ENCODE measurements around the gene CAMK2A.

Gene CAMK2A

GRCh38 chr5:150189326-150189725, 100.2 kb downstream of the CAMK2A start:
- no peak for DNase-seq (ENCODE audit: low spot score)
- no peak overlapping the region for H3K4me3 ChIP-seq
- TF ChIP-seq, protein P1, sequence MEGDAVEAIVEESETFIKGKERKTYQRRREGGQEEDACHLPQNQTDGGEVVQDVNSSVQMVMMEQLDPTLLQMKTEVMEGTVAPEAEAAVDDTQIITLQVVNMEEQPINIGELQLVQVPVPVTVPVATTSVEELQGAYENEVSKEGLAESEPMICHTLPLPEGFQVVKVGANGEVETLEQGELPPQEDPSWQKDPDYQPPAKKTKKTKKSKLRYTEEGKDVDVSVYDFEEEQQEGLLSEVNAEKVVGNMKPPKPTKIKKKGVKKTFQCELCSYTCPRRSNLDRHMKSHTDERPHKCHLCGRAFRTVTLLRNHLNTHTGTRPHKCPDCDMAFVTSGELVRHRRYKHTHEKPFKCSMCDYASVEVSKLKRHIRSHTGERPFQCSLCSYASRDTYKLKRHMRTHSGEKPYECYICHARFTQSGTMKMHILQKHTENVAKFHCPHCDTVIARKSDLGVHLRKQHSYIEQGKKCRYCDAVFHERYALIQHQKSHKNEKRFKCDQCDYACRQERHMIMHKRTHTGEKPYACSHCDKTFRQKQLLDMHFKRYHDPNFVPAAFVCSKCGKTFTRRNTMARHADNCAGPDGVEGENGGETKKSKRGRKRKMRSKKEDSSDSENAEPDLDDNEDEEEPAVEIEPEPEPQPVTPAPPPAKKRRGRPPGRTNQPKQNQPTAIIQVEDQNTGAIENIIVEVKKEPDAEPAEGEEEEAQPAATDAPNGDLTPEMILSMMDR (IDR thresholded peaks at IDR 0.05), result no peak
- H3K27ac ChIP-seq, result no peak overlapping the region

DNA sequence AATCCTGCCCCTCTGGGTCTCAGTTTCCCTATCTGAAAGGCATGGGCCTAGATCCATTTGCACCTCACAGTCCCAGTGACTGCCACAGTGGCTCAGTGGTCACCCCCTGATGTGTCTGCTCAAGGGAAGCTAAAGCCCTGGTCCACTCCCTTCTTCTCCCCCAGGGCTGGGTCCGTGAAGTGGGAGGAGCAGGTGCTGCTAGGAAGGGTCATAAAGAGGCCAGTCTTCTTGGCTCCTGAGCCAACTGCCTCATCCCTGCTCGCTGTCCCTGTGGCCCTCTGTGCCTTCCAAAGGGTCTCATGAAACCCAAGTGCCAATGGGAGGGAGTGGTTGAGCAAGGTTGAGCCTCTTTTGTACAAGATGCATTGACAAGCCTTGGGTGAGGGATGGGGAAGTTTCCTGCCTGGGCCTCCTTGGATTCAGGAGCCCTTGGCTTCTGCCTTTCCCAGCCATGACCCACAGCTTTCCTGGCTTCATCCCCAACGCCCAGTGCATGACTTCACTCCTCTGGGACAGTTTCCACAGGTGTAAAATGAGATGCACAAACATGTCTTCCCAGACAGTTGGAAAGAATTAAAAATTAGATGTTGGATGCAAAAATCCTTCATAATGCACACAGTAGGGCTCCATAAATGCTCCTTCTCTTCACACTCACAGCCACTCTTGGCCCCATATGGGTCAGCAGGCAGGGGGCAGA, 101.3 kb downstream of the CAMK2A start:
- Histone ChIP-seq H3K4me3 (no peak overlapping the region), H3K27ac (no peak overlapping the region)
- TF ChIP-seq, protein P1 (IDR thresholded peaks at IDR 0.05), result no peak
- DNase-seq (ENCODE audit: low spot score), result no peak

GRCh38 chr5:150186897-150187296, 102.7 kb downstream of the CAMK2A start:
- Histone ChIP-seq H3K27ac (no peak overlapping the region), H3K4me3 (no peak overlapping the region)
- DNase-seq (ENCODE audit: low spot score), result no peak
- TF ChIP-seq, protein P1 (IDR thresholded peaks at IDR 0.05), result no peak

DNA sequence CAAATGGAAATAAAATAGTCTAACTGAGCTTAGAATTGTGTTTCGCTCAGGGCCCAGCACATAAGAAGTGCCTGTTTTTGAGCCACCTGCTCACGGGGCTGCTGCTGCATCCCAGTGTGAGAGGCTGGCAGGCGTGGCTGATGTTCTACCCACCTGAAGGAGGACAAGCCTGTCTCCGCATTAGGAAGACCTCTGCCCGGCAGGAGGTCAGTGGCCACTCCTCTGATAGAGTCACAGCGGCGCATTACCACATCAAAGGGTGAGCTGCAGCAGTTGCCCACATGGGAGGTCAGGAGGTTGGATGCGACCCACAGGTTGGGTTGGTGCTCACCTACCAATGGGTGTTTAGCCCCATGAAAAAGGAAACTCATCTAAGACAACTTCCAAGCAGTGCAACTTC, 103.4 kb downstream of the CAMK2A start:
- TF ChIP-seq, protein P1 (IDR thresholded peaks at IDR 0.05), result no peak
- no peak overlapping the region for H3K4me3 ChIP-seq
- H3K27ac ChIP-seq, result no peak overlapping the region
- DNase-seq (ENCODE audit: low spot score), result no peak

GRCh38 chr5:150184990-150185912, 104.3 kb downstream of the CAMK2A start:
- DNase-seq (ENCODE audit: low spot score), result no peak
- no peak overlapping the region for H3K27ac ChIP-seq
- H3K4me3 ChIP-seq, result no peak overlapping the region
- TF ChIP-seq, protein P1 (IDR thresholded peaks at IDR 0.05), result no peak

GRCh38 chr5:150184006-150184405, 105.6 kb downstream of the CAMK2A start:
- TF ChIP-seq, protein P1 (IDR thresholded peaks at IDR 0.05), result no peak
- no peak overlapping the region for H3K27ac ChIP-seq
- DNase-seq (ENCODE audit: low spot score), result no peak
- no peak overlapping the region for H3K4me3 ChIP-seq
